ENCODE results near the gene ENO1.
A peak's percentile ranks its signal among the peaks of the same experiment; 100 is the strongest.

GRCh38 chr1:8831340-8831739 lies 47.1 kb downstream of the ENO1 start:
- no peak for TF ChIP-seq EZH2 (IDR thresholded peaks at IDR 0.05; ENCODE audit: low read depth, unreplicated experiment)
- no peak for TF ChIP-seq POLR2AphosphoS5 (IDR thresholded peaks at IDR 0.05; ENCODE audit: low read depth)
- TF ChIP-seq CTCF (conservative IDR thresholded peaks at IDR 0.05; ENCODE audit: low read depth in 2 of 2), result peak; percentile 39 to 58
- no peak for TF ChIP-seq EZH2phosphoT487 (IDR thresholded peaks at IDR 0.05; ENCODE audit: unreplicated experiment)
- TF ChIP-seq, protein P1, sequence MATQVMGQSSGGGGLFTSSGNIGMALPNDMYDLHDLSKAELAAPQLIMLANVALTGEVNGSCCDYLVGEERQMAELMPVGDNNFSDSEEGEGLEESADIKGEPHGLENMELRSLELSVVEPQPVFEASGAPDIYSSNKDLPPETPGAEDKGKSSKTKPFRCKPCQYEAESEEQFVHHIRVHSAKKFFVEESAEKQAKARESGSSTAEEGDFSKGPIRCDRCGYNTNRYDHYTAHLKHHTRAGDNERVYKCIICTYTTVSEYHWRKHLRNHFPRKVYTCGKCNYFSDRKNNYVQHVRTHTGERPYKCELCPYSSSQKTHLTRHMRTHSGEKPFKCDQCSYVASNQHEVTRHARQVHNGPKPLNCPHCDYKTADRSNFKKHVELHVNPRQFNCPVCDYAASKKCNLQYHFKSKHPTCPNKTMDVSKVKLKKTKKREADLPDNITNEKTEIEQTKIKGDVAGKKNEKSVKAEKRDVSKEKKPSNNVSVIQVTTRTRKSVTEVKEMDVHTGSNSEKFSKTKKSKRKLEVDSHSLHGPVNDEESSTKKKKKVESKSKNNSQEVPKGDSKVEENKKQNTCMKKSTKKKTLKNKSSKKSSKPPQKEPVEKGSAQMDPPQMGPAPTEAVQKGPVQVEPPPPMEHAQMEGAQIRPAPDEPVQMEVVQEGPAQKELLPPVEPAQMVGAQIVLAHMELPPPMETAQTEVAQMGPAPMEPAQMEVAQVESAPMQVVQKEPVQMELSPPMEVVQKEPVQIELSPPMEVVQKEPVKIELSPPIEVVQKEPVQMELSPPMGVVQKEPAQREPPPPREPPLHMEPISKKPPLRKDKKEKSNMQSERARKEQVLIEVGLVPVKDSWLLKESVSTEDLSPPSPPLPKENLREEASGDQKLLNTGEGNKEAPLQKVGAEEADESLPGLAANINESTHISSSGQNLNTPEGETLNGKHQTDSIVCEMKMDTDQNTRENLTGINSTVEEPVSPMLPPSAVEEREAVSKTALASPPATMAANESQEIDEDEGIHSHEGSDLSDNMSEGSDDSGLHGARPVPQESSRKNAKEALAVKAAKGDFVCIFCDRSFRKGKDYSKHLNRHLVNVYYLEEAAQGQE (IDR thresholded peaks at IDR 0.05; ENCODE audit: unreplicated experiment), result no peak
- TF ChIP-seq ETS1 (IDR thresholded peaks at IDR 0.05), result no peak
- no peak for TF ChIP-seq CREB1 (CRISPR knock-in tag; IDR thresholded peaks at IDR 0.05; ENCODE audit: low read depth)
- no peak for TF ChIP-seq ZNF331 (CRISPR knock-in tag; IDR thresholded peaks at IDR 0.05; ENCODE audit: low read depth)
